Endothelial cell (in vitro differentiated cells): ENCODE results near the gene DAPK1. TPM values are rescaled to one million over a fixed set of nuclear protein-coding genes. Genes with fewer than 3 reads are reported as not detected.

Experiments used
- DNase-seq: peaks from one replicate; pipeline ENCODE4 v3.0.0; 2021; ENCODE audit warnings: low spot score
- H3K27ac Mint-ChIP-seq: one replicate; pipeline ENCODE4 v1.8.0; 2021; ENCODE audit warnings: mixed read lengths, inconsistent platforms; ENCODE audit not compliant: unreplicated experiment
- H3K27me3 Mint-ChIP-seq: one replicate; pipeline ENCODE4 v1.8.0; 2021; ENCODE audit warnings: mild to moderate bottlenecking, moderate library complexity, mixed read lengths, inconsistent platforms; ENCODE audit not compliant: unreplicated experiment
- H3K36me3 Mint-ChIP-seq: one replicate; pipeline ENCODE4 v1.8.0; 2021; ENCODE audit warnings: mild to moderate bottlenecking, low read depth, mixed read lengths, inconsistent platforms; ENCODE audit not compliant: unreplicated experiment
- H3K4me1 Mint-ChIP-seq: one replicate; pipeline ENCODE4 v1.8.0; 2021; ENCODE audit warnings: mild to moderate bottlenecking, mixed read lengths, inconsistent platforms; ENCODE audit not compliant: unreplicated experiment
- H3K4me3 Mint-ChIP-seq: one replicate; pipeline ENCODE4 v1.8.0; 2021; ENCODE audit warnings: mild to moderate bottlenecking, mixed read lengths, inconsistent platforms; ENCODE audit not compliant: unreplicated experiment
- H3K9me3 Mint-ChIP-seq: one replicate; pipeline ENCODE4 v1.8.0; 2021; ENCODE audit warnings: mixed read lengths, inconsistent platforms; ENCODE audit not compliant: unreplicated experiment
- total RNA-seq: library from RNA; stranded (reverse); fragmentation: NEBNext Ultra II Directional; extraction: Animal tissue kit (Norgen Biotek cat#: 25700); gene quantifications from one replicate; pipeline ENCODE4 v1.2.1, GENCODE V29; 2021; ENCODE audit not compliant: unreplicated experiment
- TF ChIP-seq, protein P1 (sequence below): fragments of 200-600 bp; sonication (generic); IDR thresholded peaks from one replicate; pipeline ENCODE4 v1.5.0; 2021; ENCODE audit warnings: antibody characterized with exemption; ENCODE audit not compliant: unreplicated experiment

Gene DAPK1
- total RNA-seq, 1 donor from 2014 or later = 36.8 TPM

DNA sequence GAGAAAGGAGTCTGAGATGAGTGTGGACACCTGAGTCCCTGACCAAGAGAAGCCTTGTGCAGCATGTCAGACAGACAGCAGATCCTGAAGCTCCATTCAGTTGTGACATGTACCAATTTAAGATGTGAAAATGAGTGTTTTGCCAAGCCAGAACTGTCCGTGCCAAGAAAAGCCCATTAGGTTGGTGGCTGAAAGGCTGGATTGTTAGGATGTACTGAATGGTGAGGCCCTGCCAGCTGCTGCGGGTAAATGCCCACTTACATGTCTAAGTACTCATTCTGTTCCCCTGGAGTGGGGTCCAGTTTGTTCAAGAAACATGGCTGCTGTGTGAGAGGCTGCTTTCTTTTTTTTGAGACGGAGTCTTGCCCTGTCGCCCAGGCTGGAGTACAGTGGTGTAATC is 14.6 kb downstream of the DAPK1 start:
- Mint-ChIP-seq H3K9me3 (no peaks in the 10 kb centered on the region), H3K27me3 (peaks cover 3% of the 10 kb centered on the region), H3K4me1 (peaks cover 27% of the 10 kb centered on the region), H3K4me3 (no peak overlapping the region), H3K27ac (no peak overlapping the region), H3K36me3 (peaks cover 12% of the 10 kb centered on the region)
- TF ChIP-seq, protein P1, sequence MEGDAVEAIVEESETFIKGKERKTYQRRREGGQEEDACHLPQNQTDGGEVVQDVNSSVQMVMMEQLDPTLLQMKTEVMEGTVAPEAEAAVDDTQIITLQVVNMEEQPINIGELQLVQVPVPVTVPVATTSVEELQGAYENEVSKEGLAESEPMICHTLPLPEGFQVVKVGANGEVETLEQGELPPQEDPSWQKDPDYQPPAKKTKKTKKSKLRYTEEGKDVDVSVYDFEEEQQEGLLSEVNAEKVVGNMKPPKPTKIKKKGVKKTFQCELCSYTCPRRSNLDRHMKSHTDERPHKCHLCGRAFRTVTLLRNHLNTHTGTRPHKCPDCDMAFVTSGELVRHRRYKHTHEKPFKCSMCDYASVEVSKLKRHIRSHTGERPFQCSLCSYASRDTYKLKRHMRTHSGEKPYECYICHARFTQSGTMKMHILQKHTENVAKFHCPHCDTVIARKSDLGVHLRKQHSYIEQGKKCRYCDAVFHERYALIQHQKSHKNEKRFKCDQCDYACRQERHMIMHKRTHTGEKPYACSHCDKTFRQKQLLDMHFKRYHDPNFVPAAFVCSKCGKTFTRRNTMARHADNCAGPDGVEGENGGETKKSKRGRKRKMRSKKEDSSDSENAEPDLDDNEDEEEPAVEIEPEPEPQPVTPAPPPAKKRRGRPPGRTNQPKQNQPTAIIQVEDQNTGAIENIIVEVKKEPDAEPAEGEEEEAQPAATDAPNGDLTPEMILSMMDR = no peak
- DNase-seq = no peak

DNA sequence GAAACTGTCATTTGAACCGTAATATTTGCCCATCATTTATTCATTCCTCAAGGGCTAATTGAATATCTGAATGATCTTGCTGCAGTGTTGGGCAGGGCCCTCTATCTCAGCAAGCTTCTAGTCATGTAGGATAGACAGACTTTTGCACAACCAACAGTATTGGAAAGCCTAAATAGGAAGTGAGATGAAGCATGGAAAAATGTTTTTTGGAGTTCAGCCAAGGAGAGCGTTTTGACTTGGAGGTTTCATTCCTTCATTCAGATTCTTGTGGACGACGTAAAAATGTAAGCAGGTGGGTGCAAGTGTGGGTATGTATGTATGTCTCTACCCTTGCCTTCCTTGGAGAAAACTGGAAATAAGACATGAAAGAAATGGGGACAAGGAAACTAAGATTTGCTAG is 15.5 kb downstream of the DAPK1 start:
- H3K27me3 Mint-ChIP-seq = peaks cover 3% of the 10 kb centered on the region
- H3K27ac Mint-ChIP-seq = no peak overlapping the region
- DNase-seq = no peak
- H3K9me3 Mint-ChIP-seq = no peaks in the 10 kb centered on the region
- no peak overlapping the region for H3K4me3 Mint-ChIP-seq
- peaks cover 12% of the 10 kb centered on the region for H3K36me3 Mint-ChIP-seq
- H3K4me1 Mint-ChIP-seq = peaks cover 28% of the 10 kb centered on the region
- TF ChIP-seq, protein P1 = no peak

DNA sequence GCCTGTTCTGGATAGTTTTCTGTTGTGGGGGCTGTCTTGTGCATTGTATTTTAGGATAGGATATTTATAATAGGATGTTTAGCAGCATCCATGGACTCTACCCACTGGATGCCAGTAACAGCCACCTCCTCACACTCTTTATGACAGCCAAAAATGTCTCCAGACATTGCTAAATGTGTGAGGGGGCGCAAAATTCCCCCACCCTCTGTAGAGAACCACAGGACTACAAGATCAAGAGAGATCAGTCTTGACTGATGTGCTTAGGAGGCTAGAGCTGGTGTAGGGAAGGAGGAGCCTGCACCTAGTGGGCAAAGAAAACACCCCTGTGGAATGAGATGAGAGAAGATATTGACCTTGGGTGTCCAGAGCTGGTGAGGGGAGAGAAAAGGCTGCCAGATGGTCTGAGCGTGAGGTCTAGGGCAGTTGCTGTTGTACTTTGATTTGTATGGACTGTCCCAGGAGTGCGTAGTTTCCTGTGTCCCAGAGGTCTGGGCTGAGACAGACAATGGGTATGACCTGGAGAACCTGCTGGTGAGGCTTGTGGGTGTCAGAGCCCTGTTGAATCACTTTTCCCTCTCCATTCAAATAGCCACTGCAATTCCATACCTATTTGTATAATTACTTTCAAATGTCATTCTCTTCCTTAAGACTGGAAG is 16.3 kb downstream of the DAPK1 start:
- no peaks in the 10 kb centered on the region for H3K9me3 Mint-ChIP-seq
- no peak overlapping the region for H3K27ac Mint-ChIP-seq
- H3K27me3 Mint-ChIP-seq = peaks cover 6% of the 10 kb centered on the region
- peaks cover 12% of the 10 kb centered on the region for H3K36me3 Mint-ChIP-seq
- DNase-seq = no peak
- H3K4me3 Mint-ChIP-seq = no peak overlapping the region
- H3K4me1 Mint-ChIP-seq = peaks cover 33% of the 10 kb centered on the region
- TF ChIP-seq, protein P1 = no peak

DNA sequence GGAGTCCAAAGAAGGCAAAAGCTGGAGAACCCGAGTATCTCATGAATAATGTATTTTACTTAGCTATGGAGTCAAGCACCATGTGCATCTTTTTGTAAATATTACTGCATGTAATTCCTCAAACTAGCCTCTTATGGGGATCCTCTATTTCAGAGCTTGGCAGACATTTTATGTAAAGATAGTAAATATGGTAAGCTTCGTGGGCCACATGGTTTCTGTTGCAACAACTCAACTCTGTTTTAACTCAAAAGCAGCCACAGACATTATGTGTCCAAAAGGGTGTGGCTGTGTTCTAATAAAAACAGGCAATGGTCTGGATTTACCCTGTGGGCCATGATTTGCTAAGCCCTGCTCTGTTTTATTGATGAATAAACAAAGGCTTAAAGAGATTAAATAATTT is 17.3 kb downstream of the DAPK1 start:
- no peaks in the 10 kb centered on the region for H3K9me3 Mint-ChIP-seq
- no peak overlapping the region for H3K27ac Mint-ChIP-seq
- TF ChIP-seq, protein P1 = no peak
- H3K36me3 Mint-ChIP-seq = peaks cover 12% of the 10 kb centered on the region
- peaks cover 6% of the 10 kb centered on the region for H3K27me3 Mint-ChIP-seq
- no peak overlapping the region for H3K4me3 Mint-ChIP-seq
- DNase-seq = no peak
- peaks cover 35% of the 10 kb centered on the region for H3K4me1 Mint-ChIP-seq

DNA sequence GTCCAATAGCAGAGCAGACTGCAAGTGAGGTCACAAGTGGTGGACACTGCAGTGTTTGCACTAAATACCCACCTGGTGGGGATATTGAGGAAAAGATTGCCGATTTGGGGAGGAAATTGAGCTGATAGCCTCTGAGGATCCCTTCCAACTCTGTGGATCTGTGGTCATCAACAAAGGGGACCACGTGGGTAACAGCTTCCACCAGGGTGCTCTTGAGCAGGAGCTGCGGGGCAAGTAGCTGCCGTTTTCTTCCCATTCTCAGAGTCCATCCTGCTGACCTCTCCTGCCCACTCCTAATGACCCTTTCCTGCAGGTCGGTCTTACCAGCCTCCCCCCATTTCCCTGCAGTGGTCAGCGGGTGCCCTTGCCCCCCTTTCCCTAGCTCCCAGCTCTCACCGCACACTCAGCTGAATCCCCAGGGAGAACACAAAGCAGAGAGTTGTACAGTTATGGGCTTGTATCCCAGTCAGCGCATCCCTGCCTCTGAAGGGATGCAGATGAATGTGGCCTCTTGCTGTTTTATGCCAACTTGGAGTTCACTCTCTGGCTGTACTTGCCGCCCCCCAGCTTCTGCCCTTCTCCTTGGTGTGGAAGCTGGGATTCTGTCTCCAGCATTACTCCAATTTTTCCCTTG is 18.0 kb downstream of the DAPK1 start:
- H3K36me3 Mint-ChIP-seq = peaks cover 9% of the 10 kb centered on the region
- TF ChIP-seq, protein P1 = no peak
- peaks cover 6% of the 10 kb centered on the region for H3K27me3 Mint-ChIP-seq

More for the DNA sequence above, 18.0 kb downstream of the DAPK1 start:
- peak overlapping the region; percentile 31 for H3K27ac Mint-ChIP-seq
- H3K9me3 Mint-ChIP-seq = no peaks in the 10 kb centered on the region
- no peak overlapping the region for H3K4me3 Mint-ChIP-seq
- no peak for DNase-seq
- H3K4me1 Mint-ChIP-seq = peaks cover 33% of the 10 kb centered on the region
